ENCODE measurements around the gene SEMA5B.

SEMA5B gene

GRCh38 chr3:123015596-123015995 lies 12.0 kb downstream of the SEMA5B start:
- H2AFZ ChIP-seq (ENCODE audit: insufficient read depth, low read length, poor library complexity), result no peak overlapping the region
- DNase-seq, result peak in 1 of 2 donors; percentile 19

DNA sequence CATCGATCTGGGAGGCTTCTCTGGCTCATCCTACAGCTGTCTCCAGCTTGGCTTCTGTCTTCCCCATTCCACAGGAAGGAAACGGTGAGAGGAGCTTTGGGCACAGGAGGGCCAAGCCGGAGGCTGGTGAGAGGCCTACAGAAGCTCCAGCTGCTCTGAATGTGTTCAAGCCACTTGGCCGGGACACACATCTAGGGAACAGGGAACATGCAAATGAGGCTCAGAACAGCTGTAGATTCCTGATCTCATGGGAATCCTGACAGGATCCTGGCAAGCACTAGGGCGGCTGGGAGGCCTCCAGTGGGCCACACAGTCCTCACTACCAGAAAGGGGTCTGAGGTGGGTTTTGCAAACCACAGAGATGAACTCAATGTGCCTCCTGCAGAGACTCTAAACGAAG lies 13.7 kb downstream of the SEMA5B start:
- Histone ChIP-seq H3K18ac (ENCODE audit: low read length) (no peak overlapping the region), H3K79me1 (ENCODE audit: low read length) (no peaks in the 10 kb centered on the region), H2BK120ac (ENCODE audit: insufficient read depth, low read length, poor library complexity) (no peak overlapping the region), H4K8ac (ENCODE audit: low read depth, low read length) (no peak overlapping the region), H3K9me3 (ENCODE audit: insufficient read depth, low read depth, low read length) (no peaks in the 10 kb centered on the region), H3K36me3 (ENCODE audit: control insufficient read depth in 1 of 2, insufficient read depth in 2 of 2, low read length in 2 of 2) (no peaks in the 10 kb centered on the region), H3K4me1 (ENCODE audit: control insufficient read depth in 1 of 2, insufficient read depth in 2 of 2, low read length in 2 of 2) (no peaks in the 10 kb centered on the region), H2AFZ (ENCODE audit: insufficient read depth, low read length, poor library complexity) (no peak overlapping the region), H3K4ac (ENCODE audit: low read depth, low read length) (no peak overlapping the region), H3K4me3 (ENCODE audit: low read depth, low read length) (no peak overlapping the region), H2AK5ac (ENCODE audit: low read length) (no peak overlapping the region), H3K9ac (ENCODE audit: low read length) (no peak overlapping the region), H3K79me2 (ENCODE audit: control insufficient read depth, insufficient read depth, low read length, poor library complexity) (no peaks in the 10 kb centered on the region), H4K12ac (ENCODE audit: low read depth, low read length) (no peak overlapping the region), H2BK5ac (ENCODE audit: low read depth, low read length, poor library complexity) (no peak overlapping the region), H2BK12ac (ENCODE audit: low read length) (no peak overlapping the region), H3K27ac (ENCODE audit: low read depth, low read length) (no peak overlapping the region), H3K23ac (ENCODE audit: low read length) (no peak overlapping the region), H4K91ac (ENCODE audit: low read depth, low read length) (no peak overlapping the region), H3K27me3 (ENCODE audit: insufficient read depth, low read length) (no peaks in the 10 kb centered on the region), H3K14ac (ENCODE audit: low read length) (no peak overlapping the region), H3K4me2 (ENCODE audit: low read length) (no peak overlapping the region)
- no peak for DNase-seq
- WGBS (ENCODE audit: extremely low coverage, insufficient coverage, insufficient read length), result no CpG with 5 or more reads among the region's 6 CpGs

More at GRCh38 chr3:123015596-123015995, 12.0 kb downstream of the SEMA5B start:
- Histone ChIP-seq H2BK120ac (ENCODE audit: insufficient read depth, low read length, poor library complexity) (no peak overlapping the region), H3K27me3 (ENCODE audit: insufficient read depth, low read length) (no peaks in the 10 kb centered on the region), H3K9ac (ENCODE audit: low read length) (no peak overlapping the region), H3K14ac (ENCODE audit: low read length) (no peak overlapping the region), H3K23ac (ENCODE audit: low read length) (no peak overlapping the region), H3K4ac (ENCODE audit: low read depth, low read length) (no peak overlapping the region), H3K36me3 (ENCODE audit: control insufficient read depth in 1 of 2, insufficient read depth in 2 of 2, low read length in 2 of 2) (no peaks in the 10 kb centered on the region), H3K4me3 (ENCODE audit: low read depth, low read length) (no peak overlapping the region), H3K79me1 (ENCODE audit: low read length) (no peaks in the 10 kb centered on the region), H2BK12ac (ENCODE audit: low read length) (no peak overlapping the region), H3K9me3 (ENCODE audit: insufficient read depth, low read depth, low read length) (no peaks in the 10 kb centered on the region), H2AK5ac (ENCODE audit: low read length) (no peak overlapping the region), H3K79me2 (ENCODE audit: control insufficient read depth, insufficient read depth, low read length, poor library complexity) (no peaks in the 10 kb centered on the region), H4K12ac (ENCODE audit: low read depth, low read length) (no peak overlapping the region), H4K91ac (ENCODE audit: low read depth, low read length) (no peak overlapping the region), H4K8ac (ENCODE audit: low read depth, low read length) (no peak overlapping the region), H3K4me2 (ENCODE audit: low read length) (no peak overlapping the region), H2BK5ac (ENCODE audit: low read depth, low read length, poor library complexity) (no peak overlapping the region), H3K18ac (ENCODE audit: low read length) (no peak overlapping the region), H3K4me1 (ENCODE audit: control insufficient read depth in 1 of 2, insufficient read depth in 2 of 2, low read length in 2 of 2) (no peaks in the 10 kb centered on the region), H3K27ac (ENCODE audit: low read depth, low read length) (no peak overlapping the region)
- WGBS (ENCODE audit: extremely low coverage, insufficient coverage, insufficient read length), result no CpG with 5 or more reads among the region's 4 CpGs

GRCh38 chr3:123012652-123013051 lies 14.9 kb downstream of the SEMA5B start:
- no peak for DNase-seq
- H3K4me3 ChIP-seq (ENCODE audit: low read depth, low read length), result no peak overlapping the region
- no peaks in the 10 kb centered on the region for H3K36me3 ChIP-seq (ENCODE audit: control insufficient read depth in 1 of 2, insufficient read depth in 2 of 2, low read length in 2 of 2)
- no peaks in the 10 kb centered on the region for H3K79me2 ChIP-seq (ENCODE audit: control insufficient read depth, insufficient read depth, low read length, poor library complexity)
- H4K12ac ChIP-seq (ENCODE audit: low read depth, low read length), result no peak overlapping the region
- H3K27me3 ChIP-seq (ENCODE audit: insufficient read depth, low read length), result no peaks in the 10 kb centered on the region
- no peak overlapping the region for H2AFZ ChIP-seq (ENCODE audit: insufficient read depth, low read length, poor library complexity)
- H3K18ac ChIP-seq (ENCODE audit: low read length), result no peak overlapping the region
- H3K4me1 ChIP-seq (ENCODE audit: control insufficient read depth in 1 of 2, insufficient read depth in 2 of 2, low read length in 2 of 2), result no peaks in the 10 kb centered on the region
- H3K4ac ChIP-seq (ENCODE audit: low read depth, low read length), result no peak overlapping the region
- H4K8ac ChIP-seq (ENCODE audit: low read depth, low read length), result no peak overlapping the region
- no peak overlapping the region for H2BK120ac ChIP-seq (ENCODE audit: insufficient read depth, low read length, poor library complexity)
- H4K91ac ChIP-seq (ENCODE audit: low read depth, low read length), result no peak overlapping the region
- no peak overlapping the region for H3K9ac ChIP-seq (ENCODE audit: low read length)
- H3K27ac ChIP-seq (ENCODE audit: low read depth, low read length), result no peak overlapping the region
- H2AK5ac ChIP-seq (ENCODE audit: low read length), result no peak overlapping the region
- no peaks in the 10 kb centered on the region for H3K79me1 ChIP-seq (ENCODE audit: low read length)
- H3K4me2 ChIP-seq (ENCODE audit: low read length), result no peak overlapping the region
- no peak overlapping the region for H3K23ac ChIP-seq (ENCODE audit: low read length)
- H3K14ac ChIP-seq (ENCODE audit: low read length), result no peak overlapping the region
- H3K9me3 ChIP-seq (ENCODE audit: insufficient read depth, low read depth, low read length), result no peaks in the 10 kb centered on the region
- WGBS (ENCODE audit: extremely low coverage, insufficient coverage, insufficient read length), result no CpG with 5 or more reads among the region's 1 CpG
- H2BK12ac ChIP-seq (ENCODE audit: low read length), result no peak overlapping the region
- H2BK5ac ChIP-seq (ENCODE audit: low read depth, low read length, poor library complexity), result no peak overlapping the region

- Histone ChIP-seq H4K8ac (ENCODE audit: low read depth, low read length) (no peak overlapping the region), H3K4ac (ENCODE audit: low read depth, low read length) (no peak overlapping the region), H3K23ac (ENCODE audit: low read length) (no peak overlapping the region), H3K9me3 (ENCODE audit: insufficient read depth, low read depth, low read length) (no peaks in the 10 kb centered on the region), H4K12ac (ENCODE audit: low read depth, low read length) (no peak overlapping the region), H3K4me1 (ENCODE audit: control insufficient read depth in 1 of 2, insufficient read depth in 2 of 2, low read length in 2 of 2) (no peaks in the 10 kb centered on the region), H3K27ac (ENCODE audit: low read depth, low read length) (no peak overlapping the region), H3K36me3 (ENCODE audit: control insufficient read depth in 1 of 2, insufficient read depth in 2 of 2, low read length in 2 of 2) (no peaks in the 10 kb centered on the region), H3K14ac (ENCODE audit: low read length) (no peak overlapping the region), H2AK5ac (ENCODE audit: low read length) (no peak overlapping the region), H3K9ac (ENCODE audit: low read length) (no peak overlapping the region), H4K91ac (ENCODE audit: low read depth, low read length) (no peak overlapping the region), H3K18ac (ENCODE audit: low read length) (no peak overlapping the region), H2BK12ac (ENCODE audit: low read length) (no peak overlapping the region), H3K27me3 (ENCODE audit: insufficient read depth, low read length) (no peaks in the 10 kb centered on the region), H3K79me2 (ENCODE audit: control insufficient read depth, insufficient read depth, low read length, poor library complexity) (no peaks in the 10 kb centered on the region), H2AFZ (ENCODE audit: insufficient read depth, low read length, poor library complexity) (no peak overlapping the region), H2BK120ac (ENCODE audit: insufficient read depth, low read length, poor library complexity) (no peak overlapping the region), H2BK5ac (ENCODE audit: low read depth, low read length, poor library complexity) (no peak overlapping the region), H3K79me1 (ENCODE audit: low read length) (no peaks in the 10 kb centered on the region), H3K4me2 (ENCODE audit: low read length) (no peak overlapping the region), H3K4me3 (ENCODE audit: low read depth, low read length) (no peak overlapping the region)
- DNase-seq, result no peak
- WGBS (ENCODE audit: extremely low coverage, insufficient coverage, insufficient read length), result no CpG with 5 or more reads among the region's 1 CpG
Measured at GRCh38 chr3:123011447-123011846, 16.1 kb downstream of the SEMA5B start.
